Upper lobe of left lung (tissue), 4 donors: ENCODE measurements around the gene LOC128125822.

ENCODE experiments used
- CTCF ChIP-seq, 6 experiments: fragments of 450-650 bp in 4 of 6; fragments of 200-600 bp in 2 of 6; sonication (generic) in 2 of 6; IDR thresholded peaks; one replicate each; pipeline ENCODE4 v1.5.1; 2016 to 2019; ENCODE audit warnings: antibody characterized with exemption in 6 of 6
- EP300 ChIP-seq, 4 donors: sonication (generic); formaldehyde crosslinking; IDR thresholded peaks; one replicate each; pipeline ENCODE4 v1.5.1; 2017; ENCODE audit warnings: antibody characterized with exemption in 4 of 4, control low read depth in 2 of 4
- POLR2A ChIP-seq, 4 donors: fragments of 450-650 bp; IDR thresholded peaks; one replicate each; pipeline ENCODE4 v1.5.1; 2016 to 2017; ENCODE audit warnings: antibody characterized with exemption in 4 of 4, mild to moderate bottlenecking in 2 of 4
- POLR2AphosphoS5 ChIP-seq, 2 donors: sonication (generic); formaldehyde crosslinking; IDR thresholded peaks; one replicate each; pipeline ENCODE4 v1.5.1; 2017; ENCODE audit warnings: antibody characterized with exemption in 2 of 2

- TF ChIP-seq CTCF (IDR thresholded peaks at IDR 0.05) (no peak), POLR2AphosphoS5 (IDR thresholded peaks at IDR 0.05) (no peak), POLR2A (IDR thresholded peaks at IDR 0.05) (no peak), EP300 (IDR thresholded peaks at IDR 0.05) (no peak)
Observed at GRCh38 chr6:63543001-63543400, 29.3 kb upstream of the LOC128125822 start.
